Left ventricle myocardium inferior (tissue), 1 donor: Measurements from ENCODE around the gene TMPRSS15. TPM values are rescaled to one million over a fixed set of nuclear protein-coding genes. Genes with fewer than 3 reads are reported as not detected.

ENCODE experiments used
- DNase-seq: peaks from one replicate; pipeline ENCODE4 v3.0.0-alpha.2; 2020
- H3K27ac ChIP-seq: fragments of 200-600 bp; replicated peaks from 2 replicates; pipeline ENCODE4 v1.8.0; 2021
- H3K27me3 ChIP-seq: fragments of 200-600 bp; 2 replicates; pipeline ENCODE4 v1.8.0; 2021; ENCODE audit warnings: low read depth
- H3K36me3 ChIP-seq: fragments of 200-600 bp; 2 replicates; pipeline ENCODE4 v1.8.0; 2021
- H3K4me1 ChIP-seq: fragments of 200-600 bp; 2 replicates; pipeline ENCODE4 v1.8.0; 2021
- H3K4me3 ChIP-seq: fragments of 200-600 bp; 2 replicates; pipeline ENCODE4 v1.8.0; 2021; ENCODE audit warnings: mild to moderate bottlenecking, moderate library complexity
- H3K9me3 ChIP-seq: fragments of 200-600 bp; replicated peaks from 2 replicates; pipeline ENCODE4 v1.8.0; 2021
- intact Hi-C: fragments of 100-400 bp; cut with micrococcal nuclease; formaldehyde crosslinking; loops from one replicate; pipeline ENCODE4 v1.11.0; 2022
- total RNA-seq: library from RNA; stranded (reverse); fragmentation: NEBNext Ultra II Directional; extraction: Animal tissue kit (Norgen Biotek cat#: 25700); gene quantifications from one replicate; pipeline ENCODE4 v1.2.1, GENCODE V29; 2021
- TF ChIP-seq, protein P1 (sequence below): fragments of 200-600 bp; IDR thresholded peaks from 2 replicates; pipeline ENCODE4 v1.8.0; 2021; ENCODE audit warnings: antibody characterized with exemption, mild to moderate bottlenecking, borderline replicate concordance
- donor health status: DM: no; HTN: yes; CAD: no; lungs with severe emphysema.

TMPRSS15 gene
- total RNA-seq, 1 donor from 2014 or later = not detected

DNA sequence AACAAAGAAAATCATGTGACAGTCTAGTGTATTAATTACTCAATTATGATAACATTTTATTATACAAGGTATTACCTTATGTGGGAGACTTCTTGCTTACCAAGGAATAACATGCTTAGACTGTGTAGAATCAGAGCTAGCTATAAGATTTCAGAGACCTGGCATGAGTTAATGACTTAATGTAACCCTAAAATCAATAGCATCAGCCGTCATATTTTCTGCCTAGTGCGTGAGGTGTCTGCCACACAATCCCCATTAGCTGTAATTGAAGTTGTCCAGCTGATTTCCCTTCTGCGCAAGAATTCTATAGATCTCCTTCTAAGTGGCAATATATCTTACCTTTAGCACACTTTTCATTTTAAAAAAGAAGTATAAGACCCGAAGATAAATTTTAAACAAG is 130.2 kb downstream of the TMPRSS15 start:
- H3K36me3 ChIP-seq = no peaks in the 10 kb centered on the region
- H3K4me1 ChIP-seq = no peaks in the 10 kb centered on the region
- intact Hi-C loops = no loop called here
- no peak overlapping the region for H3K27ac ChIP-seq
- H3K27me3 ChIP-seq = no peaks in the 10 kb centered on the region
- TF ChIP-seq, protein P1, sequence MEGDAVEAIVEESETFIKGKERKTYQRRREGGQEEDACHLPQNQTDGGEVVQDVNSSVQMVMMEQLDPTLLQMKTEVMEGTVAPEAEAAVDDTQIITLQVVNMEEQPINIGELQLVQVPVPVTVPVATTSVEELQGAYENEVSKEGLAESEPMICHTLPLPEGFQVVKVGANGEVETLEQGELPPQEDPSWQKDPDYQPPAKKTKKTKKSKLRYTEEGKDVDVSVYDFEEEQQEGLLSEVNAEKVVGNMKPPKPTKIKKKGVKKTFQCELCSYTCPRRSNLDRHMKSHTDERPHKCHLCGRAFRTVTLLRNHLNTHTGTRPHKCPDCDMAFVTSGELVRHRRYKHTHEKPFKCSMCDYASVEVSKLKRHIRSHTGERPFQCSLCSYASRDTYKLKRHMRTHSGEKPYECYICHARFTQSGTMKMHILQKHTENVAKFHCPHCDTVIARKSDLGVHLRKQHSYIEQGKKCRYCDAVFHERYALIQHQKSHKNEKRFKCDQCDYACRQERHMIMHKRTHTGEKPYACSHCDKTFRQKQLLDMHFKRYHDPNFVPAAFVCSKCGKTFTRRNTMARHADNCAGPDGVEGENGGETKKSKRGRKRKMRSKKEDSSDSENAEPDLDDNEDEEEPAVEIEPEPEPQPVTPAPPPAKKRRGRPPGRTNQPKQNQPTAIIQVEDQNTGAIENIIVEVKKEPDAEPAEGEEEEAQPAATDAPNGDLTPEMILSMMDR = no peak
- no peak for DNase-seq
- H3K4me3 ChIP-seq = no peak overlapping the region
- H3K9me3 ChIP-seq = no peaks in the 10 kb centered on the region

DNA sequence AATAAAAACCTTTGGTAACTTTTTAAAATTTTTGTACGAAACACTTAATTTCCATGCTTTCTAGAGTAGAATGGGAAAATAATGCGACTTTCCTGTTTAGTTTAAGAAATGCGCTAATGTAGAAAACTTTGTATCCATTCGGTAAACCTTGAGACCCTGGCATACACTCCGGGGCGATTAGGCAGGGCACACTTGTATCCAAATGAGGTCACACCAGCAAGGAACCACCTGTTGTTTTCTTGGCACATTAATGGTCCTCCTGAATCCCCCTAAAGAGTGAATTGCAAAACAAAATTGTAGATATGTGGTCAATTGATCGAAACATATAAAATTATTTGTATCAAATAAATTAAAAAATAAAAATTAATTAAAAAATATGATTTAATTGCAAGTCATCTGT is 133.7 kb downstream of the TMPRSS15 start:
- DNase-seq = no peak
- Histone ChIP-seq H3K9me3 (no peaks in the 10 kb centered on the region), H3K36me3 (no peaks in the 10 kb centered on the region), H3K4me1 (no peaks in the 10 kb centered on the region), H3K27ac (no peak overlapping the region), H3K4me3 (no peak overlapping the region), H3K27me3 (no peaks in the 10 kb centered on the region)
- intact Hi-C loops = no loop called here
- TF ChIP-seq, protein P1 = no peak

DNA sequence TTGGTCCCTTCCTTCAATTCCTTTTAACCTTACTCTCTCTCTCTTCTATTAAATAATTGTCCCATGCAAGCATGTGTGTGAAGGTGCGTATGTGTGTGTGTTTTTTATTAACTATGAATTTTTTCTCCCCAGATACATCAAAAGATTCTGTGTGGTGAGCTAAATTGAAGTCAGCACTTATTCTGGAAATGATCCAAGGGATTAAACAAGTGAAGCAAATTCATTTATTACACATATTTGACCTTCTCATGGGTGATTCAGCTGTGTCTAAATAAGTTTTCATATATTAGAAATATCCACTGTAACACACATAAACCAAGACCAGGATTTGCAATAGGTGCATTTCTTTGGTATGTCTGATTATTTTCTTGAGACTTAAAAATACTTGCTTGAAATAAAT is 134.7 kb downstream of the TMPRSS15 start:
- Histone ChIP-seq H3K27me3 (no peaks in the 10 kb centered on the region), H3K4me1 (no peaks in the 10 kb centered on the region), H3K27ac (no peak overlapping the region), H3K36me3 (no peaks in the 10 kb centered on the region), H3K4me3 (no peak overlapping the region), H3K9me3 (no peaks in the 10 kb centered on the region)
- TF ChIP-seq, protein P1 = no peak
- intact Hi-C loops = no loop called here
- DNase-seq = no peak

DNA sequence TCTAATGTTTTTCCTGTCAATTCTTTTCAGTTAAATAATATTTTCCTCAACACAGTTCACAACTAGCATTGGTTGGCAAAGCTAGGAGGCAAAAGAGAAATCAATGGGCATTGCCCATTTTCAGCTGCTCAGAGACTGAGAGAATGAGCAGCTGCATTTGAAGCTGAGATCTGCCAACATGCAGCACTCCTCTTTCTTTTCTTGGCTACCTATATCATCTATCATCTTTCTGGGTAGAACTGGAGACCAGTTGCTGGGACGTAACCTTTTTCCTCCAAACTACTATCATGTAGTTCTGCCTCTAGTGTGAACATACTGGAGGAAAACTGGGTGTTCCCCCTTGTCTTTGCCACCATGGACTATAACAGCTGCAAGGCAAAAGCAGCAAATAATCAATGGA is 136.1 kb downstream of the TMPRSS15 start:
- TF ChIP-seq, protein P1 = no peak
- no peak overlapping the region for H3K27ac ChIP-seq
- no peaks in the 10 kb centered on the region for H3K36me3 ChIP-seq
- H3K27me3 ChIP-seq = no peaks in the 10 kb centered on the region
- no peaks in the 10 kb centered on the region for H3K9me3 ChIP-seq
- DNase-seq = no peak
- intact Hi-C loops = no loop called here
- H3K4me1 ChIP-seq = no peaks in the 10 kb centered on the region
- H3K4me3 ChIP-seq = no peak overlapping the region

DNA sequence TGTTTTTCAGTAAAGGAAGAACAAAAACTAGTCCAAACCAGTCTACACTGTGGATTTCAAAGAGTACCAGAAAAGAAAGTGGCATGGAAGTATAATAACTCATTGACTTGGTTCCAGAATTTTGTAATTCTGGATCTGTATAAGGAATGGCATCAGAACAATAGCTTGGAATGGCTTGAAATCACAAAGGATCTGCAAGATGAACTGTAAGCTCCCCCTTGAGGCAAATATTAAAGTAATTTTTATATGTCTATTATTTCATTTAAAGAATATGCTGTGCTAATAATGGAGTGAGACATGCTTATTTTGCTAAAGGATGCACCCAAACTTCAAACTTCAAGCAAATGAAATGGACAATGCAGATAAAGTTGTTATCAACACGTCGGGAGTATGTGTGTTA is 137.6 kb downstream of the TMPRSS15 start:
- TF ChIP-seq, protein P1 = no peak
- no peaks in the 10 kb centered on the region for H3K27me3 ChIP-seq
- intact Hi-C loops = no loop called here
- H3K4me3 ChIP-seq = no peak overlapping the region
- H3K36me3 ChIP-seq = no peaks in the 10 kb centered on the region
- no peaks in the 10 kb centered on the region for H3K9me3 ChIP-seq
- DNase-seq = no peak
- H3K4me1 ChIP-seq = no peaks in the 10 kb centered on the region
- no peak overlapping the region for H3K27ac ChIP-seq

DNA sequence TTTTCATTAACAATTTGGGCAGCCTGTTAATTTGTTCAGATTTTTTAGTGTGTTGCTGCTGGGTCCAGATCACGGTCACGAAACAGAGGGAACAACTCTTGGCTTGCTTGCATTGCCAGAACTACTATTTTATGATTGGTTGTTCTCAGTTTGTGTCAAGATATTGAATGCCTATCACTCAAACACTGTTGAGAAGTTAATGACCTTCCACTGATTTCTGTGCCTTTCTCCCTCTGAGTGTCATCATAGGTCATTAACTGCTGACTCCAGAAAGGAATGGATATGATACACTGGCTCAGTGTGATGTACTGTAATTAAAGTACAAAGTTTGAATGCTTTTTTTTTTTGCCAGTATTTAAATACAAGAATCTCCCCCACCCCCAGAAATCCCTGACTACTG is 149.8 kb downstream of the TMPRSS15 start:
- no peak overlapping the region for H3K27ac ChIP-seq
- no peaks in the 10 kb centered on the region for H3K4me1 ChIP-seq
- TF ChIP-seq, protein P1 = no peak
- intact Hi-C loops = no loop called here
- no peak overlapping the region for H3K4me3 ChIP-seq
- H3K36me3 ChIP-seq = no peaks in the 10 kb centered on the region
- no peaks in the 10 kb centered on the region for H3K9me3 ChIP-seq
- H3K27me3 ChIP-seq = no peaks in the 10 kb centered on the region
- DNase-seq = no peak
